Naive thymus-derived CD8-positive, alpha-beta T cell (primary cell): ENCODE results near the gene CARD9. TPM values are rescaled to one million over a fixed set of nuclear protein-coding genes. Genes with fewer than 3 reads are reported as not detected.

Experiments
- ATAC-seq, 2 donors: fragments of 150-1000 bp; cut with Tn5 transposase in 1 of 2; sonication (Bioruptor Pico), chemical (Tn5 transposase) in 1 of 2; 1 replicate in 1 of 2; 2 replicates in 1 of 2; pipeline ENCODE4 v1.10.0; 2021; ENCODE audit warnings: mild to moderate bottlenecking in 2 of 2, moderate library complexity in 2 of 2
- POLR2A ChIA-PET: fragments of 350-600 bp; sonication (Branson Sonifier 250); formaldehyde crosslinking; loops from one replicate; lab custom pipeline; 2021; ENCODE audit warnings: antibody characterized with exemption; lab: Charles Lee
- DNase-seq, 10 donors: peaks; one replicate each; pipeline versions ENCODE4 v3.0.0 to v3.0.0-alpha.2; 2020 to 2022
- H3K27ac Mint-ChIP-seq, 10 donors: one replicate each; pipeline ENCODE4 v1.8.0; 2020 to 2022; ENCODE audit warnings: mild to moderate bottlenecking in 10 of 10, mixed read lengths in 10 of 10, moderate library complexity in 4 of 10, inconsistent platforms in 1 of 10
- H3K27me3 Mint-ChIP-seq, 5 donors: one replicate each; pipeline ENCODE4 v1.8.0; 2021 to 2022; ENCODE audit warnings: mixed read lengths in 5 of 5
- H3K36me3 Mint-ChIP-seq, 3 donors: one replicate each; pipeline ENCODE4 v1.8.0; 2020 to 2022; ENCODE audit warnings: mixed read lengths in 3 of 3, mild to moderate bottlenecking in 2 of 3, inconsistent platforms in 1 of 3
- H3K4me1 Mint-ChIP-seq, 4 donors: one replicate each; pipeline ENCODE4 v1.8.0; 2021 to 2022; ENCODE audit warnings: mixed read lengths in 4 of 4
- H3K4me3 Mint-ChIP-seq, 10 donors: one replicate each; pipeline ENCODE4 v1.8.0; 2020 to 2022; ENCODE audit warnings: mild to moderate bottlenecking in 10 of 10, mixed read lengths in 10 of 10, moderate library complexity in 6 of 10, inconsistent platforms in 1 of 10
- H3K9me3 Mint-ChIP-seq, 9 donors: one replicate each; pipeline ENCODE4 v1.8.0; 2020 to 2022; ENCODE audit warnings: mixed read lengths in 9 of 9, mild to moderate bottlenecking in 3 of 9, inconsistent platforms in 1 of 9, moderate library complexity in 1 of 9
- polyA plus RNA-seq, 3 donors: library from polyadenylated mRNA; unstranded; fragments of 300-500 nt; fragmentation: Illumina TruSeq; gene quantifications; one replicate each; pipeline ENCODE4 v1.2.3, GENCODE V29; 2021
- total RNA-seq, 8 experiments: library from RNA in 2 of 8; stranded (reverse) in 2 of 8; gene quantifications; one replicate each; pipeline ENCODE4 v1.2.3 and lab custom pipeline; 2021 to 2026

Gene CARD9
- total and polyA plus RNA-seq, 5 experiments from 2014 or later: 0.08 to 0.85 (median 0.21) TPM

GRCh38 chr9:136378170-136379002, 4.9 kb upstream of the CARD9 start:
- POLR2A ChIA-PET: no interaction called here
- no peak for ATAC-seq
- no peaks in the 10 kb centered on the region for H3K4me1 Mint-ChIP-seq
- peaks cover 0 to 14% (median 0%) of the 10 kb centered on the region in 3 donors for H3K36me3 Mint-ChIP-seq
- no peak overlapping the region for H3K4me3 Mint-ChIP-seq
- no peak for DNase-seq
- no peaks in the 10 kb centered on the region for H3K27me3 Mint-ChIP-seq
- no peaks in the 10 kb centered on the region for H3K9me3 Mint-ChIP-seq
- peak overlapping the region in 1 of 10 donors; percentile 37 for H3K27ac Mint-ChIP-seq

- peaks cover 0 to 8% (median 0%) of the 10 kb centered on the region in 3 donors for H3K36me3 Mint-ChIP-seq
- POLR2A ChIA-PET: interaction anchor here (0.8 kb wide), 1 partner anchor 14 kb away, joined by 4 read pairs; the partner anchor contains the start of gene DNLZ
- ATAC-seq: no peak
- H3K9me3 Mint-ChIP-seq: no peaks in the 10 kb centered on the region
- no peaks in the 10 kb centered on the region for H3K27me3 Mint-ChIP-seq
- peaks cover 0 to 5% (median 0%) of the 10 kb centered on the region in 4 donors for H3K4me1 Mint-ChIP-seq
- no peak overlapping the region for H3K27ac Mint-ChIP-seq
- H3K4me3 Mint-ChIP-seq: no peak overlapping the region
- DNase-seq: no peak
These were observed 4.1 kb upstream of the CARD9 start for GRCh38 chr9:136377341-136378169.

GRCh38 chr9:136376457-136376856, 3.0 kb upstream of the CARD9 start:
- no peak for DNase-seq
- peaks cover 0 to 8% (median 0%) of the 10 kb centered on the region in 3 donors for H3K36me3 Mint-ChIP-seq
- no peaks in the 10 kb centered on the region for H3K9me3 Mint-ChIP-seq
- no peaks in the 10 kb centered on the region for H3K27me3 Mint-ChIP-seq
- POLR2A ChIA-PET: interaction anchor here (0.8 kb wide), 1 partner anchor 13 kb away, joined by 4 read pairs; the partner anchor contains the start of gene DNLZ
- H3K4me3 Mint-ChIP-seq: no peak overlapping the region
- no peak overlapping the region for H3K27ac Mint-ChIP-seq
- peaks cover 0 to 5% (median 0%) of the 10 kb centered on the region in 4 donors for H3K4me1 Mint-ChIP-seq
- no peak for ATAC-seq

GRCh38 chr9:136375096-136375495, 1.6 kb upstream of the CARD9 start:
- Mint-ChIP-seq H3K4me3 (no peak overlapping the region), H3K27ac (no peak overlapping the region), H3K4me1 (peaks cover 0 to 5% (median 0%) of the 10 kb centered on the region in 4 donors), H3K27me3 (no peaks in the 10 kb centered on the region), H3K36me3 (peaks cover 0 to 5% (median 0%) of the 10 kb centered on the region in 3 donors), H3K9me3 (no peaks in the 10 kb centered on the region)
- POLR2A ChIA-PET: no interaction called here
- DNase-seq (no peak), ATAC-seq (no peak)

- no peak for ATAC-seq
- Mint-ChIP-seq H3K36me3 (peaks cover 0 to 5% (median 0%) of the 10 kb centered on the region in 3 donors), H3K27me3 (no peaks in the 10 kb centered on the region), H3K9me3 (no peaks in the 10 kb centered on the region), H3K27ac (peak overlapping the region in 1 of 10 donors; percentile 73), H3K4me1 (peaks cover 0 to 5% (median 0%) of the 10 kb centered on the region in 4 donors), H3K4me3 (no peak overlapping the region)
- POLR2A ChIA-PET: interaction anchor here (1.4 kb wide), 1 partner anchor 9 kb away, joined by 3 read pairs; no protein-coding TSS in a partner anchor
- no peak for DNase-seq
These were observed 710 bp upstream of the CARD9 start for GRCh38 chr9:136374183-136374575.

- peaks cover 0 to 5% (median 0%) of the 10 kb centered on the region in 4 donors for H3K4me1 Mint-ChIP-seq
- POLR2A ChIA-PET: interaction anchor here (1.9 kb wide), 1 partner anchor 9 kb away, joined by 6 read pairs; the partner anchor contains the start of gene DNLZ
- H3K36me3 Mint-ChIP-seq: no peaks in the 10 kb centered on the region
- DNase-seq (no peak), ATAC-seq (no peak)
- peak overlapping the region in 1 of 10 donors; percentile 31 for H3K27ac Mint-ChIP-seq
- peak overlapping the region in 2 of 10 donors; percentile 26 to 58 for H3K4me3 Mint-ChIP-seq
- H3K27me3 Mint-ChIP-seq: no peaks in the 10 kb centered on the region
- no peaks in the 10 kb centered on the region for H3K9me3 Mint-ChIP-seq
These were observed 739 bp downstream of the CARD9 start for GRCh38 chr9:136372561-136373299.

GRCh38 chr9:136372006-136372405, 1.5 kb downstream of the CARD9 start:
- peaks cover 0 to 5% (median 0%) of the 10 kb centered on the region in 4 donors for H3K4me1 Mint-ChIP-seq
- H3K9me3 Mint-ChIP-seq: no peaks in the 10 kb centered on the region
- H3K27me3 Mint-ChIP-seq: no peaks in the 10 kb centered on the region
- H3K27ac Mint-ChIP-seq: no peak overlapping the region
- no peaks in the 10 kb centered on the region for H3K36me3 Mint-ChIP-seq
- POLR2A ChIA-PET: interaction anchor here (0.6 to 1.9 kb wide), 2 partner anchors 9 to 270 kb away, joined by 5 to 6 read pairs; partner anchors contain the start of gene DNLZ
- ATAC-seq: no peak
- H3K4me3 Mint-ChIP-seq: no peak overlapping the region
- DNase-seq: no peak

- Mint-ChIP-seq H3K4me3 (no peak overlapping the region), H3K9me3 (no peaks in the 10 kb centered on the region), H3K27me3 (no peaks in the 10 kb centered on the region), H3K4me1 (peaks cover 0 to 5% (median 0%) of the 10 kb centered on the region in 4 donors), H3K36me3 (no peaks in the 10 kb centered on the region), H3K27ac (no peak overlapping the region)
- DNase-seq (no peak), ATAC-seq (no peak)
- POLR2A ChIA-PET: interaction anchor here (0.6 to 1.9 kb wide), 2 partner anchors 8 to 270 kb away, joined by 5 to 6 read pairs; partner anchors contain the start of gene DNLZ
These were observed 2.0 kb downstream of the CARD9 start for GRCh38 chr9:136371533-136371880.

- ATAC-seq (no peak), DNase-seq (no peak)
- POLR2A ChIA-PET: no interaction called here
- H3K27me3 Mint-ChIP-seq: no peaks in the 10 kb centered on the region
- no peak overlapping the region for H3K4me3 Mint-ChIP-seq
- no peaks in the 10 kb centered on the region for H3K9me3 Mint-ChIP-seq
- H3K27ac Mint-ChIP-seq: no peak overlapping the region
- H3K36me3 Mint-ChIP-seq: peaks cover 0 to 2% (median 0%) of the 10 kb centered on the region in 3 donors
- peaks cover 0 to 5% (median 0%) of the 10 kb centered on the region in 4 donors for H3K4me1 Mint-ChIP-seq
These were observed 2.6 kb downstream of the CARD9 start for GRCh38 chr9:136370687-136371532.

- no peaks in the 10 kb centered on the region for H3K27me3 Mint-ChIP-seq
- DNase-seq (no peak), ATAC-seq (no peak)
- no peak overlapping the region for H3K4me3 Mint-ChIP-seq
- H3K27ac Mint-ChIP-seq: no peak overlapping the region
- POLR2A ChIA-PET: no interaction called here
- H3K36me3 Mint-ChIP-seq: peaks cover 0 to 2% (median 0%) of the 10 kb centered on the region in 3 donors
- H3K4me1 Mint-ChIP-seq: peaks cover 0 to 5% (median 0%) of the 10 kb centered on the region in 4 donors
- no peaks in the 10 kb centered on the region for H3K9me3 Mint-ChIP-seq
These were observed 3.4 kb downstream of the CARD9 start for GRCh38 chr9:136370037-136370436.

GRCh38 chr9:136368190-136368589, 5.3 kb downstream of the CARD9 start:
- Mint-ChIP-seq H3K27ac (no peak overlapping the region), H3K4me3 (no peak overlapping the region), H3K4me1 (peaks cover 0 to 4% (median 0%) of the 10 kb centered on the region in 4 donors), H3K27me3 (no peaks in the 10 kb centered on the region), H3K36me3 (peaks cover 0 to 2% (median 0%) of the 10 kb centered on the region in 3 donors), H3K9me3 (no peaks in the 10 kb centered on the region)
- DNase-seq (no peak), ATAC-seq (no peak)
- POLR2A ChIA-PET: no interaction called here
